ENCODE results near the gene TNPO1.
A peak's percentile ranks its signal among the peaks of the same experiment; 100 is the strongest.

TNPO1 gene

GRCh38 chr5:72818866-72819534 is 2.5 kb downstream of the TNPO1 start:
- DNase-seq = peak; percentile 63 to 74

GRCh38 chr5:72821776-72822175 is 5.3 kb downstream of the TNPO1 start:
- no peak for DNase-seq

- DNase-seq = no peak
Observed at GRCh38 chr5:72822944-72823343, 6.5 kb downstream of the TNPO1 start.

GRCh38 chr5:72829707-72830106 is 13.2 kb downstream of the TNPO1 start:
- no peak for DNase-seq

GRCh38 chr5:72830362-72830761 is 13.9 kb downstream of the TNPO1 start:
- no peak for DNase-seq

GRCh38 chr5:72831685-72832084 is 15.2 kb downstream of the TNPO1 start:
- DNase-seq = no peak

GRCh38 chr5:72834924-72835323 is 18.5 kb downstream of the TNPO1 start:
- DNase-seq = no peak

GRCh38 chr5:72835633-72836032 is 19.2 kb downstream of the TNPO1 start:
- DNase-seq = no peak

GRCh38 chr5:72836810-72837209 is 20.3 kb downstream of the TNPO1 start:
- no peak for DNase-seq

- DNase-seq = no peak
Observed at GRCh38 chr5:72837524-72838096, 21.1 kb downstream of the TNPO1 start.

- DNase-seq = peak in 1 of 2 donors; percentile 39
Observed at GRCh38 chr5:72840041-72840440, 23.6 kb downstream of the TNPO1 start.

- no peak for DNase-seq
Observed at GRCh38 chr5:72841756-72842535, 25.5 kb downstream of the TNPO1 start.

- peak; percentile 75 to 80 for DNase-seq
Observed at GRCh38 chr5:72842816-72843215, 26.4 kb downstream of the TNPO1 start.

- DNase-seq = no peak
Observed at GRCh38 chr5:72844218-72844603, 27.8 kb downstream of the TNPO1 start.

- DNase-seq = no peak
Observed at GRCh38 chr5:72845889-72846288, 29.4 kb downstream of the TNPO1 start.

- DNase-seq = no peak
Observed at GRCh38 chr5:72846483-72846882, 30.0 kb downstream of the TNPO1 start.

- no peak for DNase-seq
Observed at GRCh38 chr5:72847439-72847838, 31.0 kb downstream of the TNPO1 start.

- DNase-seq = peak; percentile 81 to 89
Observed at GRCh38 chr5:72847989-72848473, 31.6 kb downstream of the TNPO1 start.

GRCh38 chr5:72848474-72849428 is 32.3 kb downstream of the TNPO1 start:
- peak in 1 of 2 donors; percentile 26 for DNase-seq

GRCh38 chr5:72849546-72849945 is 33.1 kb downstream of the TNPO1 start:
- no peak for DNase-seq

GRCh38 chr5:72850113-72850512 is 33.7 kb downstream of the TNPO1 start:
- no peak for DNase-seq

- DNase-seq = no peak
Observed at GRCh38 chr5:72852356-72852755, 35.9 kb downstream of the TNPO1 start.

- DNase-seq = no peak
Observed at GRCh38 chr5:72854419-72854818, 38.0 kb downstream of the TNPO1 start.
